Suprapubic skin (tissue), 4 donors: ENCODE measurements around the gene NDUFB1. TPM values are rescaled to one million over a fixed set of nuclear protein-coding genes. Genes with fewer than 3 reads are reported as not detected.

ENCODE experiments used
- DNase-seq, 2 donors: peaks; one replicate each; pipeline ENCODE4 v3.0.0-alpha.2; 2019; ENCODE audit warnings: low spot score in 2 of 2
- H3K27ac ChIP-seq: fragments of 200-600 bp; sonication (generic); one replicate; pipeline ENCODE4 v1.5.1; 2019
- H3K27me3 ChIP-seq: fragments of 200-600 bp; sonication (generic); one replicate; pipeline ENCODE4 v1.5.1; 2019
- H3K36me3 ChIP-seq: fragments of 200-600 bp; sonication (generic); one replicate; pipeline ENCODE4 v1.5.1; 2019
- H3K4me1 ChIP-seq: fragments of 200-600 bp; sonication (generic); one replicate; pipeline ENCODE4 v1.5.1; 2019
- H3K4me3 ChIP-seq: fragments of 200-600 bp; sonication (generic); one replicate; pipeline ENCODE4 v1.5.1; 2019; ENCODE audit warnings: mild to moderate bottlenecking
- H3K9me3 ChIP-seq: fragments of 200-600 bp; sonication (generic); one replicate; pipeline ENCODE4 v1.5.1; 2019
- EP300 ChIP-seq: sonication (generic); formaldehyde crosslinking; IDR thresholded peaks from one replicate; pipeline ENCODE4 v1.6.1; 2017; ENCODE audit warnings: antibody characterized with exemption
- POLR2A ChIP-seq, 2 donors: fragments of 450-650 bp; IDR thresholded peaks; one replicate each; pipeline ENCODE4 v1.6.1; 2017; ENCODE audit warnings: antibody characterized with exemption in 2 of 2, mild to moderate bottlenecking in 2 of 2, moderate library complexity in 2 of 2
- POLR2AphosphoS5 ChIP-seq, 3 donors: sonication (generic); formaldehyde crosslinking; IDR thresholded peaks; one replicate each; pipeline ENCODE4 v1.6.1; 2017; ENCODE audit warnings: antibody characterized with exemption in 3 of 3
- WGBS: methylation state at CpG from one replicate; pipeline ENCODE4 v1.1.5; 2018; 5-methylcytosine and 5-hydroxymethylcytosine counted together
- total RNA-seq, 4 donors: library from RNA; depleted of rRNA; stranded (reverse); fragments of >200 nt; gene quantifications; one replicate each; pipeline ENCODE4 v1.1.0, GENCODE V29; 2016
- TF ChIP-seq, protein P1 (sequence below), 2 donors: fragments of 200-600 bp in 1 of 2; fragments of 450-650 bp in 1 of 2; sonication (generic) in 1 of 2; IDR thresholded peaks; one replicate each; pipeline ENCODE4 v1.5.1; 2016 to 2019; ENCODE audit warnings: antibody characterized with exemption in 2 of 2, mild to moderate bottlenecking in 1 of 2, moderate library complexity in 1 of 2

The NDUFB1 gene
- total RNA-seq: 100 to 1,000 TPM; 140 to 234 (median 201) TPM

GRCh38 chr14:92121670-92122350, at the start of gene NDUFB1, which contains the start of gene CPSF2:
Gene NDUFB1 (minus strand): TSS chr14:92121706. CDS start chr14:92117637, 4,069 bp downstream.
Gene CPSF2 (plus strand): TSS chr14:92121969. CDS start chr14:92130985, 9,016 bp downstream.
- H3K4me1 ChIP-seq: peaks cover 41% of the 10 kb centered on the region
- H3K27ac ChIP-seq: peak within 1 kb of the TSS; percentile 97
- TF ChIP-seq EP300 (no peak), POLR2A (IDR thresholded peaks at IDR 0.05) (peak in 1 of 2 donors; percentile 47), POLR2AphosphoS5 (IDR thresholded peaks at IDR 0.05) (peak in 2 of 3 donors; percentile 19 to 67)
- DNase-seq: peak; percentile 89 to 95
- H3K27me3 ChIP-seq: no peaks in the 10 kb centered on the region
- H3K36me3 ChIP-seq: peaks cover 15% of the 10 kb centered on the region
- H3K9me3 ChIP-seq: no peaks in the 10 kb centered on the region
- H3K4me3 ChIP-seq: peak within 1 kb of the TSS; percentile 99
- WGBS: under 1% methylated on average over 51 of the region's 55 CpGs

DNA sequence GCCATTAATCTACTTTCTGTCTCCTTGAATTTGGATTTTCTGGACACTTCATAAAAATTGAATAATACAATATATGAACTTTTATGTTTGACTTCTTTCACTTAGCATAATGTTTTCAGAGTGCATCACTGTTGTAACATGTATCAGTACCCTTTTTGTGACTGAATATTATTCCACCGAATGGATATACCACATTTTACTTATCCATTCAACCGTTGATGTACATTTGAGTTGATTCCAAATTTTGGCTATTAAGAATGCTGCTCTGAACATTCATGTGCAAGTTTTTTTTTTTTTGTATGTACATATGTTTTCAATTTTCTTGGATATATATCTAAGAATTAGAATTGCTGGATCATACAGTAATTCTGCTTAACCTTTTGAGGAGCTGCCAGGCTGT, 43.5 kb upstream of the NDUFB1 start:
- 94% methylated on average over 2 of the region's 2 CpGs for WGBS

DNA sequence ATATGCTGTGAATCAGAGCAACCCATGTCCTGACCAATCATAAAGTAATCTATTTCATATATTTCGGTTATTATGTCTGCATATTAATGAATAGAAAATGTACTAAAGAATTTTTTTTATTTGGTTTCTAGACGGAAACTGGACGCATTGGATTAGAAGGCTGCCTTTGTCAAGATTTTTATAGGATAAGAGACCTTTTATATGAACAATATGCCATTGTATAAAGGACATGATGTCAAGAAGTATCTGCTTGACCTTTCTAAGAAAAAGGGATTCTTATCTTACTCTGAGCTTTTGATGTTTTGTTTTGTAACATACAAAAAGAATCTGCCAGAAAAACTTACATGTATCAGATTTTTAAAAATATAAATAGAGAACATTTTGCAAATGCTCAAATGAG, 40.0 kb upstream of the NDUFB1 start:
- no peak for DNase-seq
- no peak overlapping the region for H3K27ac ChIP-seq
- H3K36me3 ChIP-seq: peaks cover 84% of the 10 kb centered on the region
- TF ChIP-seq POLR2AphosphoS5 (IDR thresholded peaks at IDR 0.05) (no peak), EP300 (no peak), POLR2A (IDR thresholded peaks at IDR 0.05) (no peak)
- TF ChIP-seq, protein P1, sequence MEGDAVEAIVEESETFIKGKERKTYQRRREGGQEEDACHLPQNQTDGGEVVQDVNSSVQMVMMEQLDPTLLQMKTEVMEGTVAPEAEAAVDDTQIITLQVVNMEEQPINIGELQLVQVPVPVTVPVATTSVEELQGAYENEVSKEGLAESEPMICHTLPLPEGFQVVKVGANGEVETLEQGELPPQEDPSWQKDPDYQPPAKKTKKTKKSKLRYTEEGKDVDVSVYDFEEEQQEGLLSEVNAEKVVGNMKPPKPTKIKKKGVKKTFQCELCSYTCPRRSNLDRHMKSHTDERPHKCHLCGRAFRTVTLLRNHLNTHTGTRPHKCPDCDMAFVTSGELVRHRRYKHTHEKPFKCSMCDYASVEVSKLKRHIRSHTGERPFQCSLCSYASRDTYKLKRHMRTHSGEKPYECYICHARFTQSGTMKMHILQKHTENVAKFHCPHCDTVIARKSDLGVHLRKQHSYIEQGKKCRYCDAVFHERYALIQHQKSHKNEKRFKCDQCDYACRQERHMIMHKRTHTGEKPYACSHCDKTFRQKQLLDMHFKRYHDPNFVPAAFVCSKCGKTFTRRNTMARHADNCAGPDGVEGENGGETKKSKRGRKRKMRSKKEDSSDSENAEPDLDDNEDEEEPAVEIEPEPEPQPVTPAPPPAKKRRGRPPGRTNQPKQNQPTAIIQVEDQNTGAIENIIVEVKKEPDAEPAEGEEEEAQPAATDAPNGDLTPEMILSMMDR (IDR thresholded peaks at IDR 0.05): no peak
- H3K27me3 ChIP-seq: no peaks in the 10 kb centered on the region
- 86% methylated on average over 3 of the region's 3 CpGs for WGBS
- H3K4me3 ChIP-seq: no peak overlapping the region
- no peaks in the 10 kb centered on the region for H3K4me1 ChIP-seq
- no peaks in the 10 kb centered on the region for H3K9me3 ChIP-seq

More for the DNA sequence above, 43.5 kb upstream of the NDUFB1 start:
- H3K27me3 ChIP-seq: no peaks in the 10 kb centered on the region
- H3K4me3 ChIP-seq: no peak overlapping the region
- no peak overlapping the region for H3K27ac ChIP-seq
- TF ChIP-seq EP300: no peak
- TF ChIP-seq, protein P1 (IDR thresholded peaks at IDR 0.05): no peak
- TF ChIP-seq POLR2A (IDR thresholded peaks at IDR 0.05): no peak
- TF ChIP-seq POLR2AphosphoS5 (IDR thresholded peaks at IDR 0.05): no peak
- H3K36me3 ChIP-seq: peaks cover 56% of the 10 kb centered on the region
- no peaks in the 10 kb centered on the region for H3K9me3 ChIP-seq
- H3K4me1 ChIP-seq: no peaks in the 10 kb centered on the region
- DNase-seq: no peak

DNA sequence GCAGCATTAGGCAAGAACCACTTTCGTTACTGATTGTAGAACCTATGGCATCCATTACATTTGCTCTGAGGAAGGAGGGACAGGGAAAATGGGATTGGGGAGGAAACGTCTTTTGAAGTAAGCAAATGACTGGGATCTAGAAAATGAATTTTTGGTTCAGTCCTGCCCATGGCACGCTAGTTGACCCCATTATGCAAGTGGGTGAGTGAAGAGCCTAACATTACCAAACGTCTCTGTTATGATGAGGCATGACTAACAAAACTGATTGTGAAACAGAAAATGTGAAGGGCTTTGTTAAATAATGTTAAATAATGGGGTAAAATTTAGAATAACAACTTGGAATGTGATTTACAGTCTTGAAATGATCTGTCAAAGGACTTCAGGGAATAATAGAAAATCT, 39.1 kb upstream of the NDUFB1 start:
- H3K36me3 ChIP-seq: peaks cover 89% of the 10 kb centered on the region
- no peak for DNase-seq
- H3K9me3 ChIP-seq: no peaks in the 10 kb centered on the region
- TF ChIP-seq, protein P1 (IDR thresholded peaks at IDR 0.05): no peak
- no peak for TF ChIP-seq POLR2AphosphoS5 (IDR thresholded peaks at IDR 0.05)
- no peak for TF ChIP-seq EP300
- no peak for TF ChIP-seq POLR2A (IDR thresholded peaks at IDR 0.05)
- no peaks in the 10 kb centered on the region for H3K27me3 ChIP-seq
- H3K4me1 ChIP-seq: no peaks in the 10 kb centered on the region
- H3K4me3 ChIP-seq: no peak overlapping the region
- H3K27ac ChIP-seq: peak overlapping the region; percentile 36
- 28% methylated on average over 4 of the region's 4 CpGs for WGBS

- no peak overlapping the region for H3K4me3 ChIP-seq
- TF ChIP-seq POLR2A (IDR thresholded peaks at IDR 0.05) (no peak), EP300 (no peak)
- TF ChIP-seq, protein P1 (IDR thresholded peaks at IDR 0.05): no peak
- peaks cover 54% of the 10 kb centered on the region for H3K36me3 ChIP-seq
- WGBS: 60% methylated on average over 3 of the region's 3 CpGs
- H3K27ac ChIP-seq: no peak overlapping the region
- no peaks in the 10 kb centered on the region for H3K27me3 ChIP-seq
- H3K4me1 ChIP-seq: no peaks in the 10 kb centered on the region
- no peaks in the 10 kb centered on the region for H3K9me3 ChIP-seq
- no peak for DNase-seq
Observed at GRCh38 chr14:92154283-92154942, 32.9 kb upstream of the NDUFB1 start.
